ENCODE measurements around the gene FAM43A.

GRCh38 chr3:194642769-194643168 is 42.9 kb upstream of the FAM43A start:
- TF ChIP-seq CTCF (IDR thresholded peaks at IDR 0.05) (no peak), POLR2A (IDR thresholded peaks at IDR 0.05) (no peak)

All from testis (tissue), 2 donors.